ENCODE results near the gene CYP2R1. TPM values are rescaled to one million over a fixed set of nuclear protein-coding genes. Genes with fewer than 3 reads are reported as not detected.

Gene CYP2R1
- 28.8 and 29.9 TPM in 2 replicates for total RNA-seq (ENCODE audit: low replicate concordance)

DNA sequence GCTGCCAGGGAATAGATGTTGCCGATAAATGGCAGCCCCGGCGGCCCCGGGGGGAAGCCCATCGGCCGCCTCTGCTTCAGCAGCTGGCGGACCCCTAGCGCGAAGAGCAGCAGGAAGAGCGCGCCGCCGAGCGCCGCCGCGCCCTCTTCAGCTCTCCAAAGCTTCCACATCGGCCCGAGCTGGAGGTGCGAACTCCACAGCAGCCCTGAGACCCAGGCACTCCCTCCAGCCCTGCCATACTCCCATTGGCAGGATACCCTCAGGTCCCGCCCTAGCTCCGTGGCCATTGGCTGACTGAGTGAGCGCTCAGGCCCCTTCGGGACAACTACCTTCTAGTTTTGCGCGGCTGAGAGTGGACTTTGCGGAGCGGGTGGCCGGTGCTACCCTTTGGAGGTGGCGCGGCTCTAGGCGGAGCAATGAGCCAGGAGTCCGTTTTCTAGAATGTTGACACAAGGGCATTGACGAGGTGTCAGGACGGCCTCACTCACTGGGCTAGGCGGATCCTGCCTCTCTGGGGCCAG lies at the start of gene CYP2R1:
CYP2R1 (minus strand) TSS at position 196 of the 521 bp plus-strand sequence; CDS start at position 170, 26 bp downstream.
- H3K4me3 Mint-ChIP-seq = peak within 1 kb of the TSS; percentile 96
- Histone ChIP-seq H2AFZ (replicated peaks) (peak within 1 kb of the TSS; percentile 65), H3K27ac (no peak within 1 kb of the TSS)

GRCh38 chr11:14938936-14939335 lies 46.9 kb upstream of the CYP2R1 start:
- Mint-ChIP-seq H3K36me3 (peaks cover 3% of the 10 kb centered on the region), H3K4me1 (peaks cover 7% of the 10 kb centered on the region), H3K27me3 (ENCODE audit: insufficient read depth, low read depth) (peaks cover 6% of the 10 kb centered on the region), H3K4me3 (no peak overlapping the region), H3K9me3 (peaks cover 15% of the 10 kb centered on the region), H3K27ac (no peak overlapping the region)
- Histone ChIP-seq H4K20me1 (ENCODE audit: low read depth) (no peaks in the 10 kb centered on the region), H3K36me3 (no peaks in the 10 kb centered on the region), H3K4me2 (no peak overlapping the region), H3K27me3 (no peaks in the 10 kb centered on the region), H3K9me3 (ENCODE audit: low read depth) (no peaks in the 10 kb centered on the region), H3K4me1 (no peaks in the 10 kb centered on the region), H3K9ac (no peak overlapping the region), H3K4me3 (no peak overlapping the region), H3K27ac (no peak overlapping the region), H3F3A (ENCODE audit: low read depth) (no peaks in the 10 kb centered on the region), H3K79me2 (ENCODE audit: low read depth) (no peaks in the 10 kb centered on the region), H2AFZ (replicated peaks) (no peak overlapping the region)
- DNase-seq (ENCODE audit: low spot score) = no peak
- TF ChIP-seq EZH2phosphoT487 (IDR thresholded peaks at IDR 0.05) = no peak
- TF ChIP-seq EZH2 (IDR thresholded peaks at IDR 0.05) = no peak
- TF ChIP-seq CTCF (IDR thresholded peaks at IDR 0.05) = no peak

More for the DNA sequence above, at the start of gene CYP2R1:
- H3K9me3 ChIP-seq (ENCODE audit: low read depth) = no peaks in the 10 kb centered on the region
- Mint-ChIP-seq H3K9me3 (no peaks in the 10 kb centered on the region), H3K36me3 (peaks cover 5% of the 10 kb centered on the region), H3K27me3 (ENCODE audit: insufficient read depth, low read depth) (no peaks in the 10 kb centered on the region), H3K4me1 (peaks cover 14% of the 10 kb centered on the region), H3K27ac (peak within 1 kb of the TSS; percentile 82)
- peak within 1 kb of the TSS; percentile 43 for H3K4me3 ChIP-seq
- H3K4me2 ChIP-seq = peak within 1 kb of the TSS; percentile 69
- H3K36me3 ChIP-seq = no peaks in the 10 kb centered on the region
- DNase-seq (ENCODE audit: low spot score) = peak; percentile 96
- H3F3A ChIP-seq (ENCODE audit: low read depth) = no peaks in the 10 kb centered on the region
- TF ChIP-seq EZH2 (IDR thresholded peaks at IDR 0.05) (peak; percentile 1), EZH2phosphoT487 (IDR thresholded peaks at IDR 0.05) (no peak), CTCF (IDR thresholded peaks at IDR 0.05) (no peak)
- no peaks in the 10 kb centered on the region for H4K20me1 ChIP-seq (ENCODE audit: low read depth)
- no peak within 1 kb of the TSS for H3K9ac ChIP-seq
- H3K4me1 ChIP-seq = no peaks in the 10 kb centered on the region
- H3K79me2 ChIP-seq (ENCODE audit: low read depth) = peaks cover 6% of the 10 kb centered on the region
- H3K27me3 ChIP-seq = peaks cover 15% of the 10 kb centered on the region

DNA sequence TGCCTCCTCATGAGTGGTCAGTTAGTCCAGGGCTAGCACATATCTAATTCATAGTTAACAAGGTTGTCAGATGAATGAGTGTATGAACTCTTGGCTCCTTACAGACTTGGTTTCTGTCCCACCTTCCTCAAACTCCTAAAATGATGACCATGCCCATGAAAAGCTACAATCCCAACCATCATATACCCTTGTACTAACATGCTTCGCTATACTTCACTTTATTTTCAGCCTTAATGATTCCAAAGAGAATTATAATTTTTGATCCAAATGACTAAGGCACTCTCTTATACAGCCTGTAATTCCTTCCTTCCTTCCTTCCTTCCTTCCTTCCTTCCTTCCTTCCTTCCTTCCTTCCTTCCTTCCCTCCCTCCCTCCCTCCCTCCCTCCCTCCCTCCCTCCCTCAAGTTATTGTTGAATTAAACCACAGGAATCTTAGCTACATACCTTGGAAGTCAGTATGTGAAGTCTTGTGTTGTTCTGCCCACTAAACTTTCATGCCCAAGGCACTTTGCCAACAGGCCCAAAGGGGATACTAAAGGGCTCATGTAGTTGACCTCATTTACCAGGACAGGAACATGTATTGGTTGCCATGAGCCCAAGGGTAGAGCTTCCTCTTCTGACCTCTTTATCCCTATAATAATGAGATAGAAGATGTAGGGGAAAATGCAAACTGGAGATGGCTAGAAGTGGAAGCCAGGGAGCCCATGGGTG lies 42.8 kb upstream of the CYP2R1 start:
- H3K36me3 Mint-ChIP-seq = peaks cover 3% of the 10 kb centered on the region
- Histone ChIP-seq H4K20me1 (ENCODE audit: low read depth) (no peaks in the 10 kb centered on the region), H2AFZ (replicated peaks) (no peak overlapping the region), H3K4me3 (no peak overlapping the region), H3K27me3 (no peaks in the 10 kb centered on the region), H3K4me1 (no peaks in the 10 kb centered on the region), H3K4me2 (no peak overlapping the region), H3K9me3 (ENCODE audit: low read depth) (no peaks in the 10 kb centered on the region), H3F3A (ENCODE audit: low read depth) (no peaks in the 10 kb centered on the region), H3K27ac (no peak overlapping the region), H3K79me2 (ENCODE audit: low read depth) (no peaks in the 10 kb centered on the region), H3K36me3 (no peaks in the 10 kb centered on the region), H3K9ac (no peak overlapping the region)
- no peak overlapping the region for H3K4me3 Mint-ChIP-seq
- no peaks in the 10 kb centered on the region for H3K4me1 Mint-ChIP-seq
- no peak overlapping the region for H3K27ac Mint-ChIP-seq
- peaks cover 18% of the 10 kb centered on the region for H3K9me3 Mint-ChIP-seq
- peaks cover 4% of the 10 kb centered on the region for H3K27me3 Mint-ChIP-seq (ENCODE audit: insufficient read depth, low read depth)
- TF ChIP-seq EZH2 (IDR thresholded peaks at IDR 0.05) = no peak
- TF ChIP-seq EZH2phosphoT487 (IDR thresholded peaks at IDR 0.05) = no peak
- TF ChIP-seq CTCF (IDR thresholded peaks at IDR 0.05) = no peak
- no peak for DNase-seq (ENCODE audit: low spot score)
